GF-D8 (cell line): ENCODE measurements around the gene TMEM219.
"Not testable (repeated sequence)": the region's sequence is repeated elsewhere in the genome, so short reads cannot be mapped to it uniquely, and the experiment has no call there.

Experiments
- DNase-seq: peaks from one replicate; lab custom pipeline; 2025; lab: John Stamatoyannopoulos, UW

TMEM219 gene

GRCh38 chr16:29951625-29952365 lies 10.1 kb upstream of the TMEM219 start:
- no peak for DNase-seq

- DNase-seq = no peak
Measured at GRCh38 chr16:29958756-29959155, 3.1 kb upstream of the TMEM219 start.

- no peak for DNase-seq
Measured at GRCh38 chr16:29959293-29959692, 2.6 kb upstream of the TMEM219 start.

- DNase-seq = not testable (repeated sequence)
Measured at GRCh38 chr16:29959821-29960220, 2.1 kb upstream of the TMEM219 start.

GRCh38 chr16:29961127-29961478 lies 776 bp upstream of the TMEM219 start:
- DNase-seq = no peak

DNA sequence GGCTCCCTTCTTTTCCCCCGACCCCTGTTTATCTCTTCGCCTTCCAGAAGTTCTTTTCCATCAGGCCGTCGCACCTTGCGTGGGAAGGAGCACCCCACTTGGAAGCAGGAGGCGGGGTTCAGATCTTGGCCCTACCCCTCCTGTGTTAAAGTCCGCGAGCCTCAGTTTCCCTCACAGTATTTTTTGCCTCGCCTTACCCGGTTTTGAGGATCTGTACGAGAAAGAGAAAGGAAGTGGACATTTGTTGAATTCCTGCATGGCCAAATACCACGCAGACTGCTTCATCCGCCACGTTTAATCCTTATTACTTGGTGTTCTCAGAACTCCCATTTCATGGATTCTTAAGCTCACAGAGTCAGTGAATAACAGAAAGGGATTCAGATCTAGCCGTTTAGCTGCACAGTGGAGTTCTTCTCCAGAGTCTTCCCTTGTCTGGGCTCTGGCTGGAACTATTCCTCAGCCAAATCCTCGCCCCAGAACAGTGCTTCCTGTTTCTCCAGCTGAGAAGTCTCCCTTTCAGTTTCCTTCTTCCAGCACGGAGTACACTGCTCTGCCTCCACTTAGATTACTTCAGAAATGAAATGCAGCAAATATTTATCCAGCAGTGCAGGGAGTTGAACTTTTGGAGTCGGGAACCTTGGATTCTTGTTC lies 590 bp downstream of the TMEM219 start:
- DNase-seq = peak; percentile 11

DNA sequence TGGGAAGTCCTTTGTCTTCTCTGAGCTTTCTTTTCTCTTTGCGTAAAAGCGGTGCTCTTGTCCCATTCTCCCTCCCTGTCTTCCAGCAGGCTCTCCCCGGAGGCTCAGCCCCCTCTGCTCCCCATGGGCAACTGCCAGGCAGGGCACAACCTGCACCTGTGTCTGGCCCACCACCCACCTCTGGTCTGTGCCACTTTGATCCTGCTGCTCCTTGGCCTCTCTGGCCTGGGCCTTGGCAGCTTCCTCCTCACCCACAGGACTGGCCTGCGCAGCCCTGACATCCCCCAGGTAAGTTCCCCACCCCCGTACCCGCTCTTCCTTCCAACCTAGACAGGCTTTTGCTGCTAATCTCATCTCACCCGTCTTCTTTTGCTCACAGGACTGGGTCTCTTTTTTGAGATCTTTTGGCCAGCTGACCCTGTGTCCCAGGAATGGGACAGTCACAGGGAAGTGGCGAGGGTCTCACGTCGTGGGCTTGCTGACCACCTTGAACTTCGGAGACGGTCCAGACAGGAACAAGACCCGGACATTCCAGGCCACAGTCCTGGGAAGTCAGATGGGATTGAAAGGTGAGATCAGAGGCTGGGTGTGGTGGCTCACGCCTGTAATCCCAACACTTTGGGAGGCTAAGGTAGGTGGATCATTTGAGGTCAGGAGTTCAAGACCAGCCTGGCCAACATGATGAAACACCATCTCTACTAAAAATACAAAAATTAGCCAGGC lies 1.3 kb downstream of the TMEM219 start:
- no peak for DNase-seq

DNA sequence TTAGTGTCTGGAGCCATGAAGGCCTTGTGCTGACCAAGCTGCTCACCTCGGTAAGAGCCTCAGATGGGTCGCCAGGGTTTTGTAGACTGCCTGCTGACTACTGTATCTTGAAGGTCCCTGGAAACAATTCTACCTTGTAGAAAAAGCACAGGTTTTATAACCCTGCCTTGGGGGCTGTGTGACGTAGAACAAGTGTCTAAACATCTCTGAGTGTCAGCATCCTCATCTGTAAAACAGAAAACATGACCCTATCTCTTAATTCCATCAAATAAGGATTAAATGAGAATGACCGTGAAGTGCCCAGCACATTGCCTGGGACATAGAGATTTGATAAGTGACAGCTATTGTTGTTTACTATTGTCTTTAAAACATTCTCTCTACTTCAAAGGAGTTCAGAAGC lies 6.3 kb downstream of the TMEM219 start:
- DNase-seq = no peak

GRCh38 chr16:29971304-29971703 lies 9.4 kb downstream of the TMEM219 start:
- no peak for DNase-seq

- DNase-seq = no peak
Measured at GRCh38 chr16:29972500-29972899, 10.6 kb downstream of the TMEM219 start.

- no peak for DNase-seq
Measured at GRCh38 chr16:29972992-29973383, 11.1 kb downstream of the TMEM219 start.

DNA sequence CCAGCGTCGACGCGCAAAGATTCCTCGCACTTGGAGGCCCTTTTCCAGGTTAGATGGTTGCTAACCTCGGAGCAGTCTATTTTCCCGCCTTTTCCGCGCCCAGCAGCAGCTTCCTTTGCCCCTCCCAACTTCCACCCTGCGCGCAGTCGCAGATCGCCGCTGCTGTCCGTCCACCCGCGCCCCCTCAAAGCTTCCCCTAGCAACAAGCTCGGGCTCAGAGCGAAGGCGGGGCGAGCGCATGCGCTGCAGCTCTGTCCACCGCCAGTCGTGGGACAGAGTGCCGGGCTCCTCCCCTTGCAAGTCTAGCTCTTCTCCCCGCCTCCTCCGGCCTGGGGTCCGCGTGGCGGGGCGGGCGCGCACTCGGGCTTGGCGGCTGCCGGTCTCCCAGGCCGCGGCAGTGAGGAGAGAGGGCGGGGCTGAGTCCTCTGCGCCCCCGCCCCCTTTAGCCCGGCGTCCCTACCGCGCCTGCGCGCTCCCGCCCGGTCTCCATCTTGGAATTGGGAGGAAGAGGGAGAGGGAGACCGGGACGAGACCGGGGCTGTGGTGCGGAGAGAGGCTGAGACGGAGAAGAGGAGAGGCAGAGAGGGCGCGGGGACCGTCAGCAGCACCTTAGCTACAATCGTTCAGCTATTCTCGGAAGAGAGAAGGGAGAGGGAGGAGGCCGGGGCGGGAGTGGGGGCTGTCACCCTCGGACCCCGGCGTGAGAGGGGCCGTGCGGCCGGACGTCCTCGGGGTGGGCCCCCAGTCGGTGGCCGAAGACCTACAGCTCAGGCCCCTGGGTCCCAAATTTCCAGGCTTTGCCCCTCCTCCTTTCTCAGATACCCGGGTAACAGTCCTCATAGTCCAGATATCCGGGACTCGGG lies 11.7 kb downstream of the TMEM219 start, which contains the start of gene TAOK2:
TSS of gene TAOK2 (plus strand) at position 485 of the 863 bp plus-strand sequence. CDS start 3,905 bp downstream, outside the sequence.
- DNase-seq = peak; percentile 97

GRCh38 chr16:29974291-29975133 lies 12.6 kb downstream of the TMEM219 start:
- DNase-seq = no peak

GRCh38 chr16:29975134-29975538 lies 13.3 kb downstream of the TMEM219 start:
- DNase-seq = no peak

- no peak for DNase-seq
Measured at GRCh38 chr16:29975811-29976511, 14.1 kb downstream of the TMEM219 start.

DNA sequence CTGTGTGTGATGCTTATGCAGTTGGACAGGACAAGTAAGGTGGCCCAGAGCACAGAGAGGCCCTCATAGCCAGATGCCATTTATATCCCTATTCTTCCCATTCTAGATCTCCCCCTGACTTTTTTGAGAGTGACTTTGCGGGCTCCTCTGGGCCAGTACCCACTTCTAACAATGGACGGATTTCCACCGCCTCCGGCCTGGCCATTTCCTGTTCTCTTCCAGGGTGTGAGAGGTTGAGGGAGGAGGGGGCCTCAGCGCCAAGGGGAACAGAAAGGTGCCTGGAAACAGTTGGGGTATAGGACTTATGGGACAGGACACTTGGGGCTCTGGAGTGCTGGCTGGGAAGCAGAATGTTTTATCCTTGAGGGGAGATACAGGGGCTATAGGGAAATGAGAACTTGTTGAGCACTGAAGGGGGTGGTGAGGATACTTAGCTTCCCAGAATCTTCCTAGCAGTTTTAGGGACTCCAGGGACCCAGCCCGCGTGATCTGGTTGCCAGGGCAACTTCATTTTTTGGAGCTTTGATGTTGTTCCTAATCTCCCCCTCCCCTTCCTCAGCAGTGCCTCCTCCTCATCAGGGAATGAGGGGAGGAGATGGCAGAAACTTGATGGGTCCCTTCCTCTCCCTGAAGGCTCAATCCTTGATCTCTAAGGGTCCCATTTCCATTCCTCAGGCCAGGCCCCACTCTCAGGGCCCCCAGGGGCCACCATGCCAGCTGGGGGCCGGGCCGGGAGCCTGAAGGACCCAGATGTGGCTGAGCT lies 15.4 kb downstream of the TMEM219 start:
- DNase-seq = no peak

DNA sequence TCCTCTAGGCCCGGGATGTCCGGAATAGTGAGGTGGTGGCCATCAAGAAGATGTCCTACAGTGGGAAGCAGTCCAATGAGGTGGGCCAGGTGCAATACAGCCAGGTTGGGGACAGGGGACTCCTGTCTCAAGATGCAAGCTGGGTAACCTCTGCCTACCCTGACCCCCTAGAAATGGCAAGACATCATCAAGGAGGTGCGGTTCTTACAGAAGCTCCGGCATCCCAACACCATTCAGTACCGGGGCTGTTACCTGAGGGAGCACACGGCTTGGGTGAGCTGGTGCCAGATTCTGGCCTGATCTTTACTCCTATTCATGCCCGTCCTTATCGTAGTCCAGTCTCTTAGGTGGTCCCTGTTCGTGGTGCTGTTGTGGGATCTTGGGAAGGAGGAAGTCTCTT lies 16.2 kb downstream of the TMEM219 start:
- DNase-seq = no peak

DNA sequence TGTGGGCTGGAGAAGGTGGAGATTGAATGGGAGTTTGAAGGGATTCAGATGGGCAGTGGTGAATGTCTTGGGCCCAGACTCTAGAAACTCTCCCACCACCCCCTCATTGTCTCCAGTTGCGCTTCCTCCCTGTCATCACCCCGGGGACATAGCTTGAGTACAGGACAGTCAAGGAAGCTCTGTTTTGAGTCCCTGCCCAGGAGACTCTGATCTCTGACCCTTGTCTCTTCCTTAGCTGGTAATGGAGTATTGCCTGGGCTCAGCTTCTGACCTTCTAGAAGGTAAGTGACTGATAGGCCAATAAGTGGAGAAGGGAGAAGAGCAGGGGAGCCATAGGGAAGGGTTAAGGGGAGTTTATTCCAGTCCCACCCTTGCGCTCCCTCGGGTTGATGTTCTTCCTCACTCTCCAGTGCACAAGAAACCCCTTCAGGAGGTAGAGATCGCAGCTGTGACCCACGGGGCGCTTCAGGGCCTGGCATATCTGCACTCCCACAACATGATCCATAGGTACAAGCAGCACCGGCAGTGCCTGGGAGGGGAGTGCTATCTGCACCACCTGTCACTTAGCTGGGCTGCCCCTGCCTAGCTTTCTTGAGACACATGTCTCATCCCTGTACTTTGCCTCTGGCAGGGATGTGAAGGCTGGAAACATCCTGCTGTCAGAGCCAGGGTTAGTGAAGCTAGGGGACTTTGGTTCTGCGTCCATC lies 16.8 kb downstream of the TMEM219 start:
- no peak for DNase-seq
